Activated gamma-delta T cell treated with anti-CD3 and anti-CD28 coated beads, Interleukin-2, amount 50 U/mL, for 16 hours (primary cell): Measurements from ENCODE around the gene ERLIN1.

Source experiments
- DNase-seq: peaks from one replicate; pipeline ENCODE4 v3.0.0-alpha.2; 2020; ENCODE audit warnings: low read depth

Gene ERLIN1

DNA sequence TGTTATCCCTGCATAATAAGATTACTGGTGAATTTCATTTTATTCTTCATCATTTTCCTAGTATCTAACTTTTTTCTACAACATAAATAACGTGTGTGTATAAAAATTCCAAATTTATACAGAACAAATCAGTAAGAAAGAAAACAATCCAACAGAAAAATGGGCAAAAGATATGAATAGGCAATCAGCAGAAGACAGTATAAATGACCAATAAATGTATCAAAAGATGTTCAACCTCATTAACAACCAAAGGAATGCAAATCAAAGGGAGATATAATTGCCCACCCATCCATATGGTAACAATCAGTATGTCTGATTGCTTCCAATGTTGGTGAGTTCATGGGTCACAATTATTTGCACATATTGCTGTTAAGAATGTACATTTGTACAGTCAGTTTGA, 13.5 kb downstream of the ERLIN1 start:
- no peak for DNase-seq

DNA sequence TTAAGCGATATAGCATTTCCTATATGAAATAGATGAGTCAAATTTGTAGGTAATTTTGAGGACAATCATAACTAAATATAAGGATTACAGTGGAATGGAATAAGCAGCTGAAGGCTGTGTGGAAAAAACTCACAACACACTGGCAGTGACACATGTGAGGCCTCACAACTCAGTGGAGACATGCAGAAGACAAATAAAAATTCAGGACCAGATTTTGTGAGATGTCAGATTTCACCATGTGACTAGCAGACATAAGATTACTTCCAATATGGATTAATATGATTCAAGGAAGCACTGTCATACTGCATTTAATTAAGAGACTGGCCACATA, 17.6 kb downstream of the ERLIN1 start:
- DNase-seq, result no peak

DNA sequence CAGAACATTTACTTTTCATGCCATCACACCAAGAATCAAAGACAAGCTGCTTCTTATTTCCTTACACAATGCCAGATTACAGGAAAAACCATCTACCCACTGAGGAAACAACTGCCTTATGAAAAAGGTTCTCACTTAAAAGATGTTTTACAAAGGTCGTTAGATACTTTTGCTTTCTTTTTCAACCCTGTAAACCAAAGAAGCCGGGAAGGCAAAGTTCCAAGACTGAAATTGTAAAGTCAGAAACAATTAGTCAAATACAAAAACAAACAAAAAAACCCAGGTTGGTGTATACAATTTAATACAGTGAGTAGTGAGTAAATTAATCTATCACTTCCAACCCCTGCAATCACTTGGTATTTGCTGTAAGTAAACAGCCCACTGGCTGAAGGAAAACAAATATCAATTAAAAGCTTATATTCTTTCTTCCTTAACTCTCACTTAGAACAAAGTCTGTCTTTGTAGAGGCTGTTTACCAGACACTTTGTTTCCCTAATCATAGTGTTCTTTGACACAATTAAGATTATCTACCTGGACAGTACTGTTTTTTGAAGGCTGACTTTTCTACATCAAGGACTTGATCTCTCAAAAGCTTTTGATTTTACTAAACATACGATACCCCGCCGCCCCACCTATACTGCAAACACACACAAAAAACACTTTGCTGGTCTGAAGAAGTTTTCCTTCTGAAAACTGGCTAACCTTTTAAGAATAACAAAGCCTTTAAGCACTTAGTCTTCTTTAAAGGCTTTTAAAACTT, 18.1 kb downstream of the ERLIN1 start:
- no peak for DNase-seq

DNA sequence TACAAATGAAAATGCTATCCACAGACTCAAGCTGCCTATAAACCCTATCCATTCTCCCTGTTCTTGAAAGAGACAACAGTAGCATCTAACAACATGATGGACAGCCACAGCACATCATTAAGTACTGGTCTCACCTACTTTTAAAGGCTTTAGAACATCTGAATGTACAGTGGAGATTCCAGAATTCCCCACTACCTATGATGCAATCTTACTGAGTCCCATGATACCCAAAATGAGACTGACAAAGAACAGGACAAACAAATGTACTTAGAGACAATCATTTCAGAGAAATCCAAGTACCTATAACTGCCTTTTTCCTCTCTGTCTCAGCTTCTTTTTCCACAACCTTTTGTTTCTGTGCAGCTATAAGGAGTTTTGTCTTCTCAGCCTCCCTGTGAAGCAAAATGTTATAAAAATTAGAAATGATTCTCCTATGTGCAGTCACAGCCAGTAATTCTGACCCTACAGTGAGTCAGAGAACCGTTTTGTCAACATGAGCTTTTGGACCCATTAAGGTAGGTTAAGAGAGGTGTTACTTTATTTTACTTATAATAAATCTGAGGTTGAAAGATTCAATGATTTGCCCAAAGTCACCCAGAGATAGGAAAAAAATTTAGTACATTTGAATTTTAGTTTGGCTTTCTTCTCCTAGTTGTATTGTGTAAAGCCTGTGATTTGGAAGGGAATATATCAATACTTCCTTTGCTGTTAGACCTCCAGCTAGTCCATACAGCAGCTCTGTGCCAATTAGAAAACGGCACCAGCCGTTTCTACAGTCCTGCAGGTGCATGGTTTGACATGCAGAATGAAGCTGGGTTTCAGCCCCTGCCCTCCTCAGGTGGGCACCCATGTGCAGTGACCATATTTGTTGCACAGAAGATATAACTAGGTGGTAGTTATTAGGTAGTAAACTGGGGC, 21.9 kb downstream of the ERLIN1 start:
- no peak for DNase-seq

DNA sequence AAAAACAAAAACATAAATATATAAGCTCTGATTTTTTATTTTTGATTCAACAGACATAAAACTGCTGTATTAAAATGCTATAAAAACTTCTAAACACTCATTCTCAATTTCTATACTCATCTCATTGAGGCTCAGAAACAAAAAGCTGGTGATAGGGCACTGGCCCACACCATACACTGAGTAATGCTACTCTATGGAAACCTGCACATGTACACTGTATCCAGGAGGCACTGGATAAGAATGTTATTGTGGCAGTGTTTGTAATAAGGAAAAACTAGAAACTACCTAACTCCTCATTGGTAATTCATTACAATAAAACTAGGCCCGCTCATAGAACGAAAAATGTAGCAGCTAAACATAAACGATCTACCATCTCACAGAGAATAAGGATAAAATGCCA, 23.1 kb downstream of the ERLIN1 start:
- no peak for DNase-seq

DNA sequence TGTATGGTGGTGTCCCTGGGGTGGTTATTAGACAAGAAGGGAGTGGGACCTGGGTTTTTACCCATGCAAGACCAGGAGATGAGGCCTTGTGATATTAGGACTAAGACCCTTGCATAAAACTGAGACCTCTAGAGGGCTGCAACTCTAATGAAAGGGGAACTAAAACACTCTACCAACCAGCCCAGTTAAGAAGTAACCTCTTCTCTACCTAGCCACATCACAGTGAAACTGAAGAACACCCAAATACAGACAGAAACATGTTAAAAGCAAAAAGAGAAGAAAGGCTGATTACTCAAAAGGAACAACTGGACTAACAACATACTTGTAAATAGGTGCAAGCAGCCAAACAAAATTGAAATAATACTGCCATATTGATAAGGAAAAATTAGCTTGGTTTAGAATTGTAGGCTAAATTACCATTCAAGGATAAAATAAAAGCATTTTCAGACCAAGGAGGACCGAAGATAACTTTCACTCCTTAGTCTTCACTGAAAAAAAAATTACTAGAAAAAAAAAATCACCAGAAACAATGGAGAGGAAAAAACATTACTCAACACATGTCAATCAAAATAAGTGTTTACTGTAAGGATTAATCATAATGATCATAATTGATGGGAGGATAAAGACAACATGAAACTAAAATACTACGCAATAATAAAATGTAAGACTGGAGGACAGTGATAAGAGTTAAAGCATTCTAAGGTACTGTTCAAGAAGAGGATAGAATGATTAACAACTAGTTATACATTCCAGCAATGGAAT, 27.6 kb downstream of the ERLIN1 start:
- no peak for DNase-seq

DNA sequence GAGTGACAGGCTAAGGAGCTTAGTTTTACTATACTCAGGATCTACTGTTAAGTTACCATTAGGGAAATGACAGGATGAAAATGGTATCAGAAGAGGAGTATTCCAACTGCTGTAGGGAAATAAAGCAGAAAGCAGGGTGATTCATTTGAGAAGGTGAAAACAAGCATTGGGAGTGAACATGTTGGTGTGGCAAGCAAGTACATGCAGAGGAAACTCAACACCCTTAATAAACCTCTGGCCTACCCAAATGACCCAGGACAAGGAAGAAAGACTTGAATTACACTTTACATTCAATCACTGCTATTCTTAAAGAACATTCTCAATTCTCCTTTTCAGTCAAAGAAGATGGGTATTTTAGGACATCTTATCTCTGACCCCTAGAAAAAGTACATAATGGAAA, 28.7 kb downstream of the ERLIN1 start:
- DNase-seq, result no peak

DNA sequence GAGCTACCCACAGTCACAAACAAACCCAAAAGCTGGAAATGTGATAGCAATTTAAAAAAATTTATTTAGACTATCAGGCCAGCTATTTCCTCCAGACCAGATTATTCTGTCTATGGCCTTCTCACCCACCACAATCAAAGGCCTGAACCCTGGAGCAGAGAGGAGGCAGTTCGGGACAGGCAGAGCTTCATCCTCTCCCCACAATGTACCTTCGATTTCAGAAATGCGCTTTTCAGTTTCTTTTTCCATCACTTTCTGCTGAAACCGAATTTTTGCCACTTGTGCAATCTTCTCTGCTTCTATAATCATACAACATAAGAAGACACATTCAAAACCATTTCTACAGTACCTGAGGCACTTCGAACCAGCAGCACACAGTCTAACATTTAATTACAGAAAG, 29.9 kb downstream of the ERLIN1 start:
- DNase-seq, result no peak

DNA sequence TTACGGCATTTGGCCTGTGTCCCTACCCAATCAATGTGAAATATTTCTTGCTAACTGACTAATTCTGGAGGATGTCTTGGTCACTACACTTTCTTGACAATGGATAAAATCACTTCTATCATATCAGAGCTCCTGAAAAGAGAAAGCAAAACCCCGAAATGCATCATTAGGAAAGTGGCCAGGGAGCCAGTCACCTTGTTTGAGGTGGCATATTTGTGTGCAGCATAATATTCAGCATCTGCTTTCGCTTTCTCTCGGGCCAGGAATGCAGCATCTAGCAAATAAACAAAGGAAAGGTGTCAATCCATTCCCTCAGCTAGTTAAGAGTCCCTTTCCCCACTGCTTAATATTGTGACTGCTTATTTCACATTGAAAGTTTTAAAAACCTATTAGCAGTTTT, 31.2 kb downstream of the ERLIN1 start:
- DNase-seq, result no peak

DNA sequence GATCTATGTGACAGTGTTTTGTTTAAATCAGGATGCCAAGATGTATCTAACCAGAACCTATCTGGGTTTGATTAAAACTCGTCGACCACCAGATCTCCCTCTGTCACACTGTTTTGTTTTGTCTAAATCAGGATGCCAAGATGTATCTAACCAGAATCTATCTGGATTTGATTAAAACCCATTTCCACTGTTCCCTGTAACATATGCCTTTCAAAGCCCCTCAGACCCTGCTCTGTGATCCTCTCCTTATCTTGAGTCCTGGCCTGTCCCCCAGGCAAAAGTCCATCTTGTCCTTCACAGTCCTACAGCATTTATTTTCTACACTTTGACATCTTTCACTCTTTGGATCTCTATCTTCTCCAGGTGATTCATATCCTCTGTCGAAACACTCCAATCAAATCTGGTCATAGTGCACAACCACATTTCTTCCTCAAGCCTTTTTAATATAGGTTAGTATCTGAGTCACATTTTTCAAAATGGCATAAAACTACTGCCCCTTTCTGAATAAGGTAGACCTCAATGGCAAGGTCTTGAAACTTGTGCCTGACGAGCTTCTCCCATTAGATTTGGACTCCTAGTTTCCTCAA, 32.5 kb downstream of the ERLIN1 start:
- DNase-seq, result no peak

DNA sequence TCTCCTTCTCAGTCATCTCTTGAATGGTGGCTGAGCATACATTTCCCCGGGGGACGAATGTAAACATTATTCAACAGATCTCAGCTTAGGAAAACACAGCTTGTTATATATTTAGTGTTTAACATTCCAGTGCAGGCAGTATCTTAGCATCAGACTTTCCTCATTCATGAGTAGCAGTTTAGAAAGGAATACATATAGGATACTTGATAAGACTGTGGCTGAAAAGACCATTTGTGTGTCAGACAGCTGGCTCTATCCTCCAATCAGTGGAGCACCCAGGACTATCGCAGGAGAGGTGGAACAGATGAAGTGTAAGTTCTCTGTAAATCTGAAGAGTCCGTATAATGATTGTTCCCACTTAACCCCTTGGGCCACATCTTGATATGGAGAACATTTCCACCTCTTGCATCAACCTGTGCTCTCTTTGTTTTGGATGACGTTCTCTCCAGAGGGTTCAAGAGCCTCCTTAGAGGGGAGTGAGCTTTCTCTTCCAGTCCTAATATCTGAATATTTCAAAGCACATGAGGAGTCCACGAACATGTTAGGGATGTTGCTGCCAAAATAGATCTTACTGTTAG, 34.0 kb downstream of the ERLIN1 start:
- DNase-seq, result no peak

DNA sequence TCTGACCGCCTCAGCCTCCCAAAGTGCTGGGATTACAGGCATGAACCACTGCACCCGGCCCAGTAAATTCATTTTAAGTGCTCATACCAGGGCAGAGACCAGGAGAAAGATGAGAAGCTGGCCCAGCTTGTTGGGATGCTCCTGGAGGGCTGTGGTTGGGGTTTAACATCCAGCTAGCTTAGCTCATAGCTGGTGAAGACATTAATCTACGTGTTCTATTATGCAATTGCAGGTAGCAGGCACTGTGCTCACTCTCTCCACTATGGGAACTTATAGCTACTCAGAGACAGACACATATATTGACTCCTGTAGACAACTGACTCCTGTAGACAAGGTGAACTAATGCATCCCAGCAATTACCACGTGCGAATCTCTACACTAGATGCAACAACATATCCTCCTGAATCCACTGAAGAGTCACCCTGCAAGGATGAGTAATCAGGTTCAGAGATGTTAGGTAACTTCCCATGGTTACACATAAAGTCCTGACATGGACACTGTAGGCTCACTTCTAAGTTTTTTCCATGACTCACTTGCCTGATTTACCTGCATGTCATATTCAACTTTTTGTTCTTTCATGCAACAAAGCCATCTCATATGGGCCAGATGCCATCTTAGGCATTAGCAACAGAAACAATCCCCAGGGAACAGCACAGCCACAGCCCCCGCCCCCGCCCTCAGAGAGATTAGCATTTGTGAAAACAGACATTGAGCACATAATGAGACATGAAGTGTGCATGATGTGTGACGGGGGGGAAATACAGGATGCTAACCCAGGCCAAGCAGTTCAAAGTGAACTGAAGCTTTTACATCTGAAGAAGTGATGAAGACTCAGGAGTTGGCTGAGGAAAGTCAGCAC, 37.2 kb downstream of the ERLIN1 start:
- DNase-seq, result no peak

DNA sequence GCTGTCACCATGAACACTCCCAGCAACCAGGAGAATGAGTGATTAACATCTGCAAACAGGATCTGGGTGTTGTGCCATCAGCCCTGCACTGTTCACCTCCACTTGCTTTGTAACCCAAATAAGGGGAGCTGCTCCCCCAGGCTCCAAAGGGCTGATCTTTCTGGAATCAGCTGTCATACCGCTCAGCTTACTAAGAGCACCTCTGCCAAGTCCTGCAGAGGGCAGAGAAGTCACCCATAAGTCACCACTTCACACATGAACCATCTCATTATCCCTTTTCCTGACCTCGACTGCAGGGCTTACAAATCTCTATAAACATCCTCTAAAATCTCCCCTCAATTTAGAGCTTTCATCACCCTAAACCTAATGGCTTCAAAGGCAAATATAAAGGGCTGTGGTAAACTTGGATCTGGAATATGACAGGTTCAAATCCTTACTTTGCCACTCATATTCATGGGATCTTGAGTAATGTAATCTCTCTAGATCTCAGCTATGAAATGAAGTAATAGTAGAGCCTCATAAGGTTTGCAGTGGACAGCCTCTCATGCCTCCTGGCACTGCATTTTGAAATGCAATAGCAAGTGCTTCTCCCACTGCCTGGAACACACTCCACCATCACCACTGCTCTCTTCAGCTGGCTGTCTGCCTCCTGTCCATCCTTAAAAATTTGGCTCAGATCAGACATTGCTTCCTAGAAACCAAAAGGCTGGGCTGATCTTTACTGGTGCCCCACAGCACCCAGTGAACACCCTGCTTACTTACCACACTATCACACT, 38.8 kb downstream of the ERLIN1 start:
- no peak for DNase-seq

DNA sequence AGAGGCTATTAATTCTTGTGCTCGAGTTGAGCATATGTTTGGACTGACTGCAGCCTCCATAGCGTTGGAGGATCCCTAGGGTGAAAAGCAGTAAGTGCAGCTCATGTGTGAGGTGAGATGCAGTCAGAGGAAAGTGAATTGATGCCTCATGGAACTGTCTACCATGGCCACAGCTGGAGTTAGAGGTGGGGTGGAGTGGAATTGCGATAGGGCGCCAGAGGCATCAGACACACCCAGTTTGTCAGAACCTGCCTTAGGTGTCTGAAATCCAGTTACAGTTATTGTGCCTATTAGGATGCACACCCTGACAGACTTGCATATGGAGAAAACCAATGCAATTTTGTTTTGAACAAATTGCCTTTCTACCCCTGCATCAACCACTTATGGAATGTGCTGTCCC, 39.4 kb downstream of the ERLIN1 start:
- no peak for DNase-seq

DNA sequence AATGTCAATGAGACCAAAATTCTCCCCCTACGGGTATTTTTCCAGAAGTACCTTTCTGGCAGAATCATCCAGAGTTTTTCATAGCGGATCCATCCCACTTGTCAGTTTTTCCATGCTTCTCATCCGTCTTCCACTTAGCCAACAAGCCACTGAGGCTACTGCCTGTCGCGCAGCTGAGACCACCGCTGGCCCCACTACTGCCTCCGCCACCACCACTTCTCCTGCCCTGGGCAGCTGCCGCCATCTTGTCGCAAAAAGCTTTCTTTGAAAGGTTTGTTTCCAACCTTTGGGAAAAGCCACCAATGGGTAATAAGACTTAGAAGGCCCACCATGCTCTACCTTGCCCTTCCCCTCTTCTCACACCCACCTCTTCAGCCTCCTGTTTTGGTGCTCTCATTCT, 42.1 kb downstream of the ERLIN1 start:
- no peak for DNase-seq

DNA sequence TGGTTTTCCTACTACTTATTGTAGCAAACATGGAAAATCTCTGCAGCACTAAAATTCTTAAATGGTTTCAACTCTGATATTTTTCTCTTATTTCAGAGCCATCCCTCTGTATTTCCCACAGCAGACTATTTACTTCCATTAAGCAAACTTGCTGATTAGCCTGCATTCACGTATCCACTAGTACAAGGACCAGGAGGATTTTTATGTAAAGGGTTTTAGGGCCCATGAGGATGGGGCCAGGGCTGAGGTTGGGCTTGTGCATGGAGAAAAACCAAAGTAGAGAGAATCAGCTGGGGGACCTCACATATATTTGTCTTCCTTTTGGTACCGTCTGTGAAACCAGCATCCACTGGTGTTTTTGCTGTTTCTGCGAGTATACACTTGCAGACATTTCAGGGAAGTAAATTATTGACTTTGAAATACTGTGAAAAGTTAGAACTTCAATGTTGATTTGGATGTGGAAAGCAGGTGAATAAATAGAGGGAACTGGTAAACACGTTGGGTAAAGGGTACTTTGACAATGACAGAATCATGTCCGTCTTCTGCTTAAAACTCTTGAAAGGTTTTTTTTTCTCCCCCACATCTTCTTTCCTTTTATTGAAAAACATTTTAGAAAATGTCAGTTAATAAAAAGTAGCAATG, 44.3 kb downstream of the ERLIN1 start:
- no peak for DNase-seq

DNA sequence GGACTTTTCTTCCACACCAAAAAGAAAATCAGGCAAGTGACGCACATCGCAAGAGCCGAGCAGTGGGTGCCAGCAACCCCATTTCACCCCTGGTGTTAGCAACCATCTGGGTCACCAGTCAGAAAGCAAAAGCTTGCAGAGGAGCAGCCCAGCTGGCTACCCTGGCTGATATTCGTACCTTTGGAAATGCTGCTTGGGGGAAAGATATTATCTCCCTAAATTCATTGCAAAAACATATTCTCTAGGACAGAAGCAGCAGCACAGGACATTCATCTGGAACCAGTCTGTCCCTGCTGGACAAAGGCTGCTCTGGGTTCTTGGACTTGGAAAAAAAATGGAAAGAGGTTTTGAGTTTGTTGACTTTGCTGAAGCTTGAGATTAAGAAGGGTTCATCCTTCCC, 45.8 kb downstream of the ERLIN1 start:
- no peak for DNase-seq

DNA sequence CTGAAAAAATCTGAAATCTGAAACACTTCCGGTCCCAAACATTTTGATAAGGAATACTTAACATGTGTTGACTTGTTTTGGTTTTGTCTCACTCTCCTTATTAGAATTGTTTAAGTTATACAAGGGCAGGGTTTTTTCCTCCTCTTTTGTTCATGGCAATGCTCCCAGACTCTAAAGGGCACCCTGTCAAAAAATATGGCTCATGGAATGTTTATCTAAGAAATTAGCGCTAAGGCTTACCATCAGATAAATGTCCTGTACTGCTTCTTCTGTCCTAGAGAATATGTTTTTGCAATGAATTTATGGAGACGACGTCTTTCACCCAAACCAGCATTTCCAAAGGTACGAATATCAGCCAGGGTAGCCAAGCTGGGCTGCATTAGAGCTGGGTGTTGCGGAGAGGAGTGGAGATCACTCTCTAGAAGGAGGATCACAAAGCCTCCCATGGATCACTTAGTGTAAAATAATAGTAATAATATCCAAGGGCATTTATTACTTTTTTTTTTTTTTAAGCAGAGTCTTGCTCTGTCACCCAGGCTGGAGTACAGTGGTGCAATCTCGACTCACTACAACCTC, 46.8 kb downstream of the ERLIN1 start:
- no peak for DNase-seq

DNA sequence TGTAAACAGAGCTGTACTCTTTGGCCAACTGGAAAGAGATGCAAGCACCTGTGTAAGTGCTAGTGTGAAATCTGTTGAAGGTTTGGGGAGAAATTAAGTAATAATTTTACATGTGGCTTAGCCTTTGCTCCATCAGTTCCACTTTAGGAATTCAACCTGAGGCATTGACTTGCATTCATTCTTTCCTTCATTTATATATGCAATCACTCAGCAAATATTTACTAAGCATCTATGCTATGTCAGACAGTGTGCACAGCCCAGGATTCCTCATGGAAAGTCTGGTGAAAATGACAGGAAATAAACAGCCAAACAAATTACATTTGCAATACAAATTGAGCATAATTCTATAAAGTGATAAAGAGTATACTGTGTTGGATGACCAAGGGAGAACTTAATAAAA, 50.3 kb downstream of the ERLIN1 start:
- DNase-seq, result no peak
